Kidney epithelial cell (primary cell): ENCODE measurements around the gene AP4S1. TPM values are rescaled to one million over a fixed set of nuclear protein-coding genes. Genes with fewer than 3 reads are reported as not detected.

Experiments used
- DNase-seq: peaks from one replicate; pipeline ENCODE4 v3.0.0-alpha.2; 2010; ENCODE audit warnings: low read depth
- H3K27me3 ChIP-seq: 2 replicates; pipeline ENCODE4 v1.6.0; 2011; ENCODE audit warnings: low read length; ENCODE audit not compliant: control insufficient read depth, insufficient read depth
- H3K36me3 ChIP-seq: 2 replicates; pipeline ENCODE4 v1.5.1; 2011; ENCODE audit warnings: low read length; ENCODE audit not compliant: control insufficient read depth, insufficient read depth
- H3K4me3 ChIP-seq: 2 replicates; pipeline ENCODE4 v1.5.1; 2011; ENCODE audit warnings: low read depth, mild to moderate bottlenecking, control low read depth, low read length
- total RNA-seq: library from RNA; depleted of rRNA; stranded (reverse); fragments of >200 nt; gene quantifications from 2 replicates; pipeline ENCODE4 v1.2.3, GENCODE V29; 2015
- TF ChIP-seq, protein P1 (sequence below): IDR thresholded peaks from 2 replicates; pipeline ENCODE4 v1.5.1; 2011; ENCODE audit warnings: mild to moderate bottlenecking, moderate library complexity, low read length, control low read depth, inconsistent platforms; ENCODE audit not compliant: insufficient read depth, poor library complexity, severe bottlenecking

The AP4S1 gene
- total RNA-seq, 1 donor from 2014 or later, result 16.0 TPM

DNA sequence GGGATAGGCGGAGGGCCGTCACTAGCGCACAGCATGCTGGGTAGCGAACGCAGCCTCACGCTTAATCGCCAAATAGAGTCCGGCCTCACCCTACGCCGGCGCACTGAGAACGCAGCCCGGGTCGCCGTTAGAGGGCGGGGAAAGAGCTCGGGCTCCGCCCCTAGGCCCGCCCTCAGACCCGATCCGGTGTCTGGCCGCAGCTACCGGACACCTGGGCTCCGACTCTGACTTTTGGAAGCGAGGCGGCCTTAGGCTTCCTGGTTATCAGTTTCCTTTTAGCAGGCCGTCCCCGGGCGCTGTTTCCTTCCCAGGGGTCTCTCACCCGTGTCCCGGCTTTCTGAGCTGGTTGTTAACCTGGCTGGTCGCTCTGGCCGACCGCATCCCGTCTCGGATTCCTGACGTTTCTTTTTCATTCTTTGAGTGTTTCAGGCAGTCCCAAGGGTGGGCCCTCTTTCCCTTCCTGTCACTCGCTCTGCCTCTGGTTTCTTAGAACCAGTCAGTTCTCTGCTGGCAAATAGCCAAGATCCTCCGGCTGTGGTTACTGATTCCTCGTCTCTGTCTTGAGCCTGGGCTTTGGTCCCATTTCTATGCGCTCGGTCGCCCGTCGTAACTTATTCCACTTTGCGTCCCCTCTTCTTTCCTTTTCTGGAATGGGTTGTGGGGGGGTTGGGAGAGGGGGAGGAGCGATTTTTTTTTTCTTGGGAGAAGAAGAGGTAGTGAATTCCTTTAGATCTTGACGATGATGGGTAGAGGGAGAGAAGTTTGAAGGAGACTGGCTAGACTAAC lies 1.2 kb downstream of the AP4S1 start:
- Histone ChIP-seq H3K4me3 (peak overlapping the region; percentile 99), H3K27me3 (no peaks in the 10 kb centered on the region), H3K36me3 (no peaks in the 10 kb centered on the region)
- TF ChIP-seq, protein P1, sequence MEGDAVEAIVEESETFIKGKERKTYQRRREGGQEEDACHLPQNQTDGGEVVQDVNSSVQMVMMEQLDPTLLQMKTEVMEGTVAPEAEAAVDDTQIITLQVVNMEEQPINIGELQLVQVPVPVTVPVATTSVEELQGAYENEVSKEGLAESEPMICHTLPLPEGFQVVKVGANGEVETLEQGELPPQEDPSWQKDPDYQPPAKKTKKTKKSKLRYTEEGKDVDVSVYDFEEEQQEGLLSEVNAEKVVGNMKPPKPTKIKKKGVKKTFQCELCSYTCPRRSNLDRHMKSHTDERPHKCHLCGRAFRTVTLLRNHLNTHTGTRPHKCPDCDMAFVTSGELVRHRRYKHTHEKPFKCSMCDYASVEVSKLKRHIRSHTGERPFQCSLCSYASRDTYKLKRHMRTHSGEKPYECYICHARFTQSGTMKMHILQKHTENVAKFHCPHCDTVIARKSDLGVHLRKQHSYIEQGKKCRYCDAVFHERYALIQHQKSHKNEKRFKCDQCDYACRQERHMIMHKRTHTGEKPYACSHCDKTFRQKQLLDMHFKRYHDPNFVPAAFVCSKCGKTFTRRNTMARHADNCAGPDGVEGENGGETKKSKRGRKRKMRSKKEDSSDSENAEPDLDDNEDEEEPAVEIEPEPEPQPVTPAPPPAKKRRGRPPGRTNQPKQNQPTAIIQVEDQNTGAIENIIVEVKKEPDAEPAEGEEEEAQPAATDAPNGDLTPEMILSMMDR, result no peak
- DNase-seq, result peak; percentile 94

GRCh38 chr14:31027847-31028246 lies 2.4 kb downstream of the AP4S1 start:
- Histone ChIP-seq H3K27me3 (no peaks in the 10 kb centered on the region), H3K4me3 (no peak overlapping the region), H3K36me3 (no peaks in the 10 kb centered on the region)
- DNase-seq, result no peak
- TF ChIP-seq, protein P1, result no peak

- no peak for DNase-seq
Measured at GRCh38 chr14:31029016-31029970, 3.8 kb downstream of the AP4S1 start.

GRCh38 chr14:31030469-31030868 lies 5.0 kb downstream of the AP4S1 start:
- Histone ChIP-seq H3K4me3 (no peak overlapping the region), H3K27me3 (no peaks in the 10 kb centered on the region), H3K36me3 (no peaks in the 10 kb centered on the region)
- TF ChIP-seq, protein P1, result no peak
- no peak for DNase-seq

More at GRCh38 chr14:31029016-31029970, 3.8 kb downstream of the AP4S1 start:
- H3K4me3 ChIP-seq, result no peak overlapping the region
- H3K27me3 ChIP-seq, result no peaks in the 10 kb centered on the region
- TF ChIP-seq, protein P1, result no peak
- H3K36me3 ChIP-seq, result no peaks in the 10 kb centered on the region

DNA sequence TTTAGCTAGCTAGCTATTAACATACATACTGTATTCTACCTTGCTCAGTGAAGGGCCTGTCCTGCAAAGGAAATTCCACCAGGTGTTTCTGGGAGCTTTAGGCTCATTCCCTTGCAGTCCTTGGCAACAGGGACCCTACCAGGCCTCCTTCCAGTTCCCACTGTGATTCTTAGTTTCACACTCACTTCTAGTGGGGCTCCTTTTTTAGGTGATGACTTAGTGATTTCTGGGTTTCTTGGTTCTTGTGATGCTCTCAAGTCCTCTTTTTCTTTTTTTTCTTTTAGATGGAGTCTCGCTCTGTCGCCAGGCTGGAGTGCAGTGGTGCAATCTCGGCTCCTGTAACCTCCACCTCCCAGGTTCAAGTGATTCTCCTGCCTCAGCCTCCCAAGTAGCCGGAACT lies 11.1 kb downstream of the AP4S1 start:
- H3K27me3 ChIP-seq, result no peaks in the 10 kb centered on the region
- TF ChIP-seq, protein P1, result no peak
- H3K36me3 ChIP-seq, result no peaks in the 10 kb centered on the region
- no peak overlapping the region for H3K4me3 ChIP-seq
- DNase-seq, result no peak
